GM08714 (cell line): ENCODE results near the gene ANO1.
"Not testable (repeated sequence)": the region's sequence is repeated elsewhere in the genome, so short reads cannot be mapped to it uniquely, and the experiment has no call there.

ENCODE experiments used
- H3K4me3 ChIP-seq: fragments of 200-500 bp; sonication (Bioruptor generic); 2 replicates; pipeline ENCODE4 v1.5.1; 2014; ENCODE audit warnings: mild to moderate bottlenecking, low read length, inconsistent platforms
- ZNF274 ChIP-seq: IDR thresholded peaks from 2 replicates; pipeline ENCODE4 v1.6.1; 2012; ENCODE audit warnings: mild to moderate bottlenecking, low read depth, low read length

ANO1 gene

DNA sequence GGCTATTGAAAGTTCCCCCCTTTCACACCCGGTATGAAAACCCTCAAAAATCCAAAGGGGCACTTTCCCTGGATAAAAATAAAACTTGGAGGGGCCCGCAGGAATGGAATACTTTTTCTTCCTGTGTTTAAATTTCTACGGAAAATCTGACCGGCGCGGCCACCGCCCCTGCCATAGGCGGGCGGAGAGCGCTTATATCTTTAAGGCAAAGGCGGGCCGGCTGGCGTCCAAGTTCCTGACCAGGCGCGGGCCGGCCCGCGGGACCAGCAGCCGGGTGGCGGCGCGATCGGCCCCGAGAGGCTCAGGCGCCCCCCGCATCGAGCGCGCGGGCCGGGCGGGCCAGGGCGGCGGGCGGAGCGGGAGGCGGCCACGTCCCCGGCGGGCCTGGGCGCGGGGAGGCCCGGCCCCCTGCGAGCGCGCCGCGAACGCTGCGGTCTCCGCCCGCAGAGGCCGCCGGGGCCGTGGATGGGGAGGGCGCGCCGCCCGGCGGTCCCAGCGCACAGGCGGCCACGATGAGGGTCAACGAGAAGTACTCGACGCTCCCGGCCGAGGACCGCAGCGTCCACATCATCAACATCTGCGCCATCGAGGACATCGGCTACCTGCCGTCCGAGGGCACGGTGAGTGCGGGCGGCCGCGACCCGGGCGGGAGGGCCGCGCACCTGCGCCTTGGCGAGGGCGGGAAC is at the start of gene ANO1:
Gene ANO1, plus strand, starts transcription at position 223 of the 686 bp plus-strand sequence. Its CDS starts 290 bp downstream, at position 513.
- no peak within 1 kb of the TSS for H3K4me3 ChIP-seq
- no peak for TF ChIP-seq ZNF274

DNA sequence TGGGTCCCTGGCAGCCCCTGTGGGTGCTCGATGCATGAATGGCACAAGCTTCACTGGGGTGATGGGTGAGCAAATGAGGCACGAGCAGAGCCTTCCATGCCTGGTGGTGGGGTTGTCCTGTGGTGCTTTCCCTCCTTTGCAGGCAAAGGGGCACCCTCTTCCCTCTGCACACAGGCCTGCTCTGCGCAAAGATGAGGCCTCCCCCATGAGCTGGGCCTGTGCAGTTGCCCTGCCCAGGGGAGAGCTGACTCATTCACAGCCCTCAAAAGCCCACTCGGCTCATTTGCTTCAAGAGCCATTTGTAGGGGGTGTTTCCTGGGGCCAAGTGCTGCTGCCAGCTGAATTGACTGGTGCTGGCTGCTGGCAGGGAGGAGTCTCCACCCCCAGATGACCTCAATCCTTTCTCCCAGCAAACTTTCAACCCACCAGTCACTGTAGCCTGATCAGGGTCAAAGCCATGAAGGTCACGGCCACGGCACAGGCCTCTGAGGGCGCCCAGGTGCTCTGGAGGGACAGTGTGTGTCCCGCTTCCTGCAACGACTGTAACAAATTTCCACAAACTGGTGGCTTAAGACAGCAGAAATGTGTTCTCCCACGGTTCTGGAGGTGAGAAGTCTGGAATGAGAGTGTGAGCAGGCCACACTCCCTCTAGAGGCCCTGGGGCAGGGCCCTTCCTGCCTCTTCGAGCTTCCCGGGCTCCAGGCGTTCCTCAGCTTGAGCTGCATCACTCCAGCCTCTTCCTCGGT is 48.8 kb upstream of the ANO1 start:
- H3K4me3 ChIP-seq: no peak overlapping the region
- no peak for TF ChIP-seq ZNF274

DNA sequence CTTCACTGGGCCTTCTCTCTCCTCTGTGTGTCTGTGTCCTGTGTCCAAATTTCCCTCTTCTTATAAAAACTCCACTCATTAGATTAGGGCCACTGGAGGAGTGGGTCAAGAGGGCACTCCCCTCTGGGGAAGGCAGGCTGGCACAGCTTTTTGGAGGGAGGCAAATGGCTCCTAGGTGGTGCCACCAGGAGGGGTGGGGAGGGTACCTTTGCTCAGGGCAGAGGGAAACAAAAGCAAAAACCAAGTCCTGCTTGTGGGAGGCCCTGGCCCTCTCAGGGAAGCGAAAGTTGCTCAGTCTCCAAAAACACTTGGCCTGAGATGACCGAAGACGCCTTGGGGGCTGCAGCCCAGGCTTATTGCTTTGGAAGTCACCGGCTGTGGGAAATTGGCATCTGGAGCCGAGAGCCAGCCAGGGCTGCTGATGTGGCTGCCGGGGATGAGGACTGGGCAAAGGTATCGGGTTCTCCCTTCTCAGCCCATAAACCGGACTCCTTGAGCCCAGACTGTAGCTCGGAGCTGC is 48.2 kb upstream of the ANO1 start:
- TF ChIP-seq ZNF274: no peak
- H3K4me3 ChIP-seq: no peak overlapping the region

DNA sequence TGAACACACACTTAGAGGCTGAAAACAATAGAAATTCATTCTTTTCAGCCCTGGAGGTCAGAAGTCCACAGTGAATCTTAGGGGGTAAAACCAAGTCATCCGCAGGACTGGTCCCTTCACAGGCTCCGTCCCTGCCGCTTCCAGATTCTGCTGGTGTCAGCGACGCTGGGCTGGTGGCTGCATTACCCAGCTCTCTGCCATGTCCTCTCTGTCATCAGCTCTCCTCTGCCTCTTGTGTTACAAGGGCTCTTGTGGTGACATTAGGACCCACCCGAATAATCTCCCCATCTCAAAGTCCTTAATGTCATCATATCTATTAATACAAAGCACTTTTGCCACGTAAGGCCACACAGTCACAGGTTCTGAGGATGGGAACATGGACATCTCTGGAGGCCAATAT is 47.7 kb upstream of the ANO1 start:
- H3K4me3 ChIP-seq: no peak overlapping the region
- TF ChIP-seq ZNF274: no peak

DNA sequence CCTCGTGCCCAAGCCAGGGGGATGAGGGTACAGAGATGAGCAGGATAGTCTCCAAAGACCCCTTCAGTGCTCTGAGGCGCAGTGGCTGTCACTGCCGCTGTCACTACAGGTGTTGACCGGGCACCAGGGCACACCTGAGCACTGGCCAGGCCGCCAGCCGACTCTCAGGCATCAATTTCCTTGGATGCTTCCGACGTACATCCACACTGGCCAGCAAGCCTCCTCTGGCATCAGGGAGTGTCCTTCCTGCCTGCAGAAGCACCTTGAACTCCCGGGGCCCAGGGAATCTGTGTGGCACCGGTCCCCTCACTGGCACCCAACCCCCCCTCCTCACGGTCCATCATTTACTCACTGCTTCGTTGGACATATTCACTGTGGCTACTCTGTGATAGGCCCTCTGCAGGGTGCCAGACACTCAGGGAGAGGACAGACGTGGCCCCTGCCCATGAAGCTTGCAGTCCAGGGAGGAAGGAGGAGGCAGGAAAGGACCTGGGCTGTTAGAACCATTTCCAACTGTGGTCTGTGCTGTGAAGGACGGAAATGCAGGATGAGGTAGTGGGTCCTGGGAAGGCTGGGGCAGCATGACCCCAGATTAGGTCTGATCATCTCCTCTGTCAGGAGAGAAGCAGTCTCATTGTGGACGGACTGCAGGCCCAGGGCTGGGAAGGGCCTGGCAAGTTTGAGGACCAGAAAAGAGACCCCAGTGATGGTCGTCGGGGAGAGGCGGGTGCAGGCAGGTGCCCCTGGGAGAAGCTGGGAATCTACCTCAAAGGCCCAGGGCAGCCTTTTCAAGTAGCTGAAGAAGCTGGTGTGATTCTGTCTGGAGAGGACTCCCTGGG is 46.3 kb upstream of the ANO1 start:
- no peak overlapping the region for H3K4me3 ChIP-seq
- TF ChIP-seq ZNF274: no peak

DNA sequence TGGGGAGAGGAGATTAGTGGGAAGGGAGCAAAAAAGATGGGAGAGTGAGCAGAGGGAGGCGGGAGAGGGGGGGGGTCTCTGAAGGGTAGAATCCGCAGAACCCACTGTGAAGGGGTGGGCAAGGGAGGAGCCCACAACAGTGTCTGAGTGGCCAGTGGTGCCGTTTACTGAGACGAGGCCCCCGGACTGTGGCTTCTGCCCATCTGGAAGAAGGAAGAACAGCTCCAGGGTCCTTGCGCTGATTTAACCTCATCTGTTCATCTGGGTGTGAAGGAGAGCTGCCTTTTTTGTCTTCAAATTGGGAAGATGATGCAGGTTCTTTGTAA is 45.7 kb upstream of the ANO1 start:
- H3K4me3 ChIP-seq: no peak overlapping the region
- TF ChIP-seq ZNF274: no peak

DNA sequence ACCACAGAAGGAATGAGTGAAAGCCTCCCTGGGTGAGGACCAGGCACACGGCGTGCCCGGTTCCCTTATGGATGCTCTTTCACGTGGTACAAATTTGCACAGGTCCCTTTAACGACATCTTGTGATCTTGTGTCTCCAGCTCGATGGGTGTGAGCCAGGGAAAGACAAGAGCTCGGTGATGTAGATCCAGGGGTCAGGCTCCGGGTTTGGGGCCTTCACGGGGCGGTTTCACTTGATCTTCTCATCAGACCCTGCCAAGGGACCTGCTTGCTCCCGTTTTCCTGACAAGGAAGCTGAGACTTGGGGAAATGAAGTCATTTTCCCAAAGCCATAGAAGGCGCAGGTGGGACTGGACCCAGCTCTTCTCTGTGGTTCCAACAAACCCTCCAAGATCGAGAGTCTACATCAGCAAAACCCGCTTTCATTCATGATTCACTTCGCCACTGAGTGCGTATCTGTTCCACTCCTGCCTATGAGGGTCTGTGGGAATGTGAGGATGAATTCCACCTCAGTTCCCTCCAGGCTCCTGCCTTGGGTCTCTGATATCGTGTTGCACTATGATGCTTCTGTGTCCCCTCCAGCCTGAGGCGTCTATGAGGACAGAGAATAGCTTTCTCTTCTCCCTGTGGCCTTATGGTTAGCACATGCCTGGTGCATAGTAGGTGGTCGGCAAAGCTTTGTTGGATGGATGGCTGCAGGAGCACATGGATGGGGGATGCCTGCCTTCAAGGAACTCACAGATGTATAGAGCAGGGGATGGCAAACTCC is 45.0 kb upstream of the ANO1 start:
- H3K4me3 ChIP-seq: no peak overlapping the region
- no peak for TF ChIP-seq ZNF274

DNA sequence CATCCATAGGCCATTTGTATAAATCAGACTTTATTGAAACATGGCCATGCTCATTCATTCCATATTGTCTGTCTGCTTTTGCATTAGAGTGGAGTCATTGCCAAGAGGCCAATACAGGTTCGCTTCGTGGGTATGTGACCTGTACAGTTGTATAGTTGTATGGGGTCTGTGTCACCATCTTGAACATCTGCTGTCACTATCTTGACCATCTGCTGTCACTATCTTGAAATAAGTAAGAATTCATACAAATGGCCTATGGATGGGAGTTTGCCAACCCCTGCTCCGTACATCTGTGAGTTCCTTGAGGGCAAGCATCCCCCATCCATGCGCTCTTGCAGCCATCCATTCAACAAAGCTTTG is 44.4 kb upstream of the ANO1 start:
- no peak for TF ChIP-seq ZNF274
- H3K4me3 ChIP-seq: no peak overlapping the region

DNA sequence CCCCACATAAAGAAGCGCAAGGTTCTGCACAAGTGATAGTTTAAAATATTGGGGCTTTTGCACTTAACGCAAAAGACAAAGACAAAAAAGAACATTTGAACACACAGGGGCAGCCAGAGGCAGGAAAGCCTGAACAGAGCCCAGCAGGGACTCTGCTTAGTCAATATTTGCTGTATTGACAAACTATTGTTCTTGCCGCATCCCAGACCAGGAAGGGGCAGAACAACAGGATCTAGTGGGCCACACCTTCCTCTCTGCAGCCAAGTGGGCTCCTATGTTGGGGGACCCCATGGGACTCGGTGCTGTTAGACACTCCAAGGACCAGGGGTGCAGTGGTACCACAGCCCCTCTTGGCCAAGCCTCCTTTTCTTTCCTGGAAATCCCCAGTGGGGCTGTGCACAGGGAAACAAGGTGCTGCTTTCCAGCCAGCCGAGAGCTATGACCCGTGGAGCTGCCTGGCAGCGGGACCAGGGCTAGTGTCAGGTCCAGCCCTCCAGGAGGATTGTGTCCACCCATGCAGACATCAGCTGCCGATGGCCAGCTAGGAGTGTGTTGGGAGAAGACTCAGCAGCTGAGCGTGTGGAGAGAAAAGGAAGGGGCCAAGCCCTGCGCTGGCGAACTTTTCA is 43.3 kb upstream of the ANO1 start:
- no peak for TF ChIP-seq ZNF274
- H3K4me3 ChIP-seq: no peak overlapping the region

DNA sequence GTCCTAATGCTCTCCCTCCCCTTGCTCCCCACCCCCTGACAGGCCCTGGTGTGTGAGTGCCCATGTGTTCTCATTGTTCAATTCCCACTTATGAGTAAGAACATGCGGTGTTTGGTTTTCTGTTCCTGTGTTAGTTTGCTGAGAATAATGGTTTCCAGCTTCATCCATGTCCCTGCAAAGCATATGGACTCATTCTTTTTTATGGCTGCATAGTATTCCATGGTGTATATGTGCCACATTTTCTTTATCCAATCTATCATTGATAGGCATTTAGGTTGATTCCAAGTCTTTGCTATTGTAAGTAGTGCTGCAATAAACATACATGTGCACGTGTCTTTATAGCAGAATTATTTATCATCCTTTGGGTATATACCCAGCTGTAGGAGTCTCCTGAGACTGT is 42.5 kb upstream of the ANO1 start:
- not testable (repeated sequence) for H3K4me3 ChIP-seq

DNA sequence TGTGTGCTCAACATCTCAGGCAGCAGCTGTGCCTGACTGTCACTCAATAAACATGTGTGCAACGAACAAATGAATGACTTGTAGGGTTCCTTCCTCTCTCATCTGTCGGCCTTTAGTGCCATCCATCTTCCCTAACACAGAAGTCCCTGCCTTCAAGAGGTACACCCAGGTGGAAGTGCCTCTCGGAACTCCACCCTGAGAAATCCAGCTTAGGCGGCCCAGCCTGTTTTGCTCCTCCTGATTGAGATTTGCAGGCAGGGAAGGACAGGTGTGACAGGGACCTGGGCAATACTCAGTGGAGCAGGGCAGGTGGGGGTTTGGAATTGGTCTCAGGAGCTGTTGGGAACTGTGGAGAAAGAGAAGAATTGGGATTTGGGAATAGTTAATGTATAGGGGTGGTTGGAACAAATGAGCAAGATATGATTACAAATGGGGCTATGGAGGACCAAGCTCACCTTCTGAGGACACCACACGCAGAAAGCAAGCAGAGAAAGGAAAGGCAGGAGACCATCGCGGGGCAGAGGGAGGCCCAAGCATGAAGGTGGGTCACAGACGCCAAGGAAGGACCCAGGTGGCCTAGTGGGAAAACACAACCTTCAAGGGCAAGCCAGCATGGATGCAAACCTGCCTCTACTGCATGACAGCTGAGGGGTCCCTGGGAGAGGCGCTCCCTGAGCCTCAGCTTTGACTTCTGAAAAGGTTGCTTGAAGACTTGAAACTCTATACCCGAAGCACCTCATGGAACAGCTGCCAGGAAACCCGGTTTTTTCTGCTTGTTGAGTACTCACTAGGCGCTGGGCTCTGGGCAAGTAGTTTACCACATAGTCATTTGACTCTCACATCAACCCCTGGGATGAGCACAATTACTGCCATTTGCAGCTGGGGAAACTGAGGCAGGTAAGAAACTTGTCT is 40.9 kb upstream of the ANO1 start:
- H3K4me3 ChIP-seq: no peak overlapping the region
- TF ChIP-seq ZNF274: no peak

DNA sequence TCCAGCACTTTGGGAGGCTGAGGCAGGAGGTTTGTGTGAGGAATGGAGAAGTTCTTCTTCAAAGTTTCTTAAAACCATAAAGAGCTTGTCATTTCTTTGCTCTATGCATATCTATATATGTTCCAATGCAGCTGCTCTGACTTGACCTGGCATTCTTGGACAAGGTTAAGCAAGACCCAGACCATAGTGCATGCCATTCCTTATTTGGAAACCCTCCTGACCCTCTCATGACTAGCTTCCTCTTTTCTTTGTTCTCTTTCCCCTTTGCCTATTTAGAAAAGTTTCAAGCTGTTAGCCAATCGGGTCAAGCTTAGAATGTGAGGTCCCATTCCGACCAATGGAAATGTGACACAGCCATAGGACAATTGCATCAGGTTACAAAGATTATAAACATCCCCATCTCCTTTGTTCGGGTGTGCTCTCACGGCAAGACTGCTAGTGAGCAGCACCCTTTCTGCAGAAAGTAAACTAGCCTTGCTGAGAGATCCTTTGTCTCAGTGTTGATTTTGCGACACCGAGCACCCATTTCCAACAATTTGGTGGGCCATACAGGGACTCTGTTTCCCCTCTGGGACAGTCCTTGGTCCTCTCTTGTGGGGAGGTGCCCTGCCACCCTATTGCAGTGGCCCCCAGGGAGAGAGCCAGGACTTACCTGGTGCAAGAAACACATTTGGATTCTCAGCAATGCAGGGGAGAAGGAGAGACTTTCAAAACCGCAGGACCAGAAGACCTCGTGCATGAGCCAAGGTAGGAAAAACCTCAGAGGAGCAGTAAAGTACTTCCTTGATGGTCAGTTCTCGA is 39.9 kb upstream of the ANO1 start:
- no peak overlapping the region for H3K4me3 ChIP-seq
- TF ChIP-seq ZNF274: no peak
